Upper lobe of left lung (tissue), 6 donors: Measurements from ENCODE around the gene DOCK4. TPM values are rescaled to one million over a fixed set of nuclear protein-coding genes. Genes with fewer than 3 reads are reported as not detected.

Source experiments
- ATAC-seq, 2 donors: fragments of 200-7000 bp; cut with Tn5 transposase; one replicate each; pipeline ENCODE4 v1.9.1; 2022; ENCODE audit warnings: mild to moderate bottlenecking in 2 of 2, moderate library complexity in 2 of 2; ENCODE audit not compliant: low FRiP score in 2 of 2
- DNase-seq, 2 donors: peaks; one replicate each; pipeline ENCODE4 v3.0.0-alpha.2; 2019 to 2020
- H3K27ac ChIP-seq, 4 donors: fragments of 200-600 bp; sonication (generic); one replicate each; pipeline ENCODE4 v1.5.1; 2016 to 2019
- H3K27me3 ChIP-seq, 4 donors: fragments of 200-600 bp; sonication (generic); one replicate each; pipeline ENCODE4 v1.5.1; 2017 to 2019
- H3K36me3 ChIP-seq, 4 donors: fragments of 200-600 bp; sonication (generic); one replicate each; pipeline ENCODE4 v1.5.1; 2016 to 2019
- H3K4me1 ChIP-seq, 4 donors: fragments of 200-600 bp; sonication (generic); one replicate each; pipeline ENCODE4 v1.5.1; 2018 to 2019
- H3K4me3 ChIP-seq, 4 donors: fragments of 200-600 bp; sonication (generic); one replicate each; pipeline ENCODE4 v1.5.1; 2017 to 2019; ENCODE audit warnings: mild to moderate bottlenecking in 2 of 4, moderate library complexity in 1 of 4
- H3K9me3 ChIP-seq, 4 donors: fragments of 200-600 bp; sonication (generic); one replicate each; pipeline ENCODE4 v1.5.1; 2018 to 2019
- CTCF ChIP-seq, 6 experiments: fragments of 450-650 bp in 4 of 6; fragments of 200-600 bp in 2 of 6; sonication (generic) in 2 of 6; IDR thresholded peaks; one replicate each; pipeline ENCODE4 v1.5.1; 2016 to 2019; ENCODE audit warnings: antibody characterized with exemption in 6 of 6
- EP300 ChIP-seq, 4 donors: sonication (generic); formaldehyde crosslinking; IDR thresholded peaks; one replicate each; pipeline ENCODE4 v1.5.1; 2017; ENCODE audit warnings: antibody characterized with exemption in 4 of 4, control low read depth in 2 of 4
- POLR2A ChIP-seq, 4 donors: fragments of 450-650 bp; IDR thresholded peaks; one replicate each; pipeline ENCODE4 v1.5.1; 2016 to 2017; ENCODE audit warnings: antibody characterized with exemption in 4 of 4, mild to moderate bottlenecking in 2 of 4
- POLR2AphosphoS5 ChIP-seq, 2 donors: sonication (generic); formaldehyde crosslinking; IDR thresholded peaks; one replicate each; pipeline ENCODE4 v1.5.1; 2017; ENCODE audit warnings: antibody characterized with exemption in 2 of 2
- WGBS, 2 donors: methylation state at CpG; one replicate each; pipeline ENCODE4 v1.1.5; 2017 to 2018; 5-methylcytosine and 5-hydroxymethylcytosine counted together
- total RNA-seq, 6 donors: library from RNA; depleted of rRNA in 4 of 6; stranded (reverse); fragments of >200 nt in 4 of 6; gene quantifications; one replicate each; pipeline versions ENCODE4 v1.1.0 to v1.2.1, GENCODE V29; 2016 to 2021
- donor health status: DM: no; HTN: no; CAD: no; lungs with moderate emphysema.
- donor health status: DM: no; HTN: yes; CAD: no; lungs with severe emphysema.

DOCK4 gene
- total RNA-seq, 6 donors from 2014 or later: 53.6 to 166 (median 100) TPM

DNA sequence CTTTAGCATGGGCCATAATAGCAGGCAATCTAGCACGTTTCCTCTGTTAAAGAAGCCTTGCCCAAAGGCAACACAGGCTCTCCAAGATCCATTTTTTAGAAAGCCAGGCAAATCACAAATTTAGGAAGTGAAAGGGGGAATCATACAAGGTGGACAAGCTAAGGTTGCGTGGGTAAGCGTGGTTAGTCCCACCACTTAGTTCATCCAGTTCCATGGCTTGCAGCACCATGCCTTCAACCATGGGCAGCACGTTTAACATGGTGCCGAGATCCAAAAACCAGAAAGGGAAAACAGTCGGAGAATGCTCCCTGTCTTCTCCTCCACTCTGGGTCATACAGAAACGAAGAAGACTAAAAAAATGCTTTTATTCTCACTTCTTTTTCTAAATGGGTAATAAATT is 409.5 kb downstream of the DOCK4 start:
- Histone ChIP-seq H3K4me1 (no peaks in the 10 kb centered on the region), H3K9me3 (peaks cover 30 to 50% (median 38%) of the 10 kb centered on the region in 4 donors), H3K36me3 (peaks cover 0 to 61% (median 3%) of the 10 kb centered on the region in 4 donors), H3K27me3 (no peaks in the 10 kb centered on the region), H3K4me3 (no peak overlapping the region), H3K27ac (no peak overlapping the region)
- DNase-seq (no peak), ATAC-seq (no peak)
- TF ChIP-seq EP300 (IDR thresholded peaks at IDR 0.05): no peak
- TF ChIP-seq POLR2A (IDR thresholded peaks at IDR 0.05): no peak
- WGBS, 2 donors: 86 to 87% methylated on average over 7 of the region's 7 CpGs

- no peaks in the 10 kb centered on the region for H3K27me3 ChIP-seq
- DNase-seq (no peak), ATAC-seq (no peak)
- H3K36me3 ChIP-seq: peaks cover 0 to 37% (median 5%) of the 10 kb centered on the region in 4 donors
- H3K4me1 ChIP-seq: no peaks in the 10 kb centered on the region
- no peak overlapping the region for H3K4me3 ChIP-seq
- peaks cover 0 to 2% (median under 1%) of the 10 kb centered on the region in 4 donors for H3K9me3 ChIP-seq
- no peak for TF ChIP-seq POLR2AphosphoS5 (IDR thresholded peaks at IDR 0.05)
- TF ChIP-seq CTCF (IDR thresholded peaks at IDR 0.05): no peak
- TF ChIP-seq EP300 (IDR thresholded peaks at IDR 0.05): no peak
- TF ChIP-seq POLR2A (IDR thresholded peaks at IDR 0.05): no peak
- no peak overlapping the region for H3K27ac ChIP-seq
These were observed 416.3 kb downstream of the DOCK4 start for GRCh38 chr7:111789870-111790269.

- Histone ChIP-seq H3K36me3 (peaks cover 0 to 31% (median 5%) of the 10 kb centered on the region in 4 donors), H3K9me3 (no peaks in the 10 kb centered on the region), H3K27me3 (no peaks in the 10 kb centered on the region), H3K4me3 (no peak overlapping the region), H3K4me1 (no peaks in the 10 kb centered on the region), H3K27ac (no peak overlapping the region)
- WGBS, 2 donors: 72 to 88% methylated on average over 1 of the region's 1 CpG
- TF ChIP-seq POLR2AphosphoS5 (IDR thresholded peaks at IDR 0.05): no peak
- no peak for TF ChIP-seq CTCF (IDR thresholded peaks at IDR 0.05)
- TF ChIP-seq POLR2A (IDR thresholded peaks at IDR 0.05): no peak
- TF ChIP-seq EP300 (IDR thresholded peaks at IDR 0.05): no peak
- ATAC-seq (no peak), DNase-seq (no peak)
These were observed 417.2 kb downstream of the DOCK4 start for GRCh38 chr7:111789048-111789320.

- no peak for TF ChIP-seq POLR2A (IDR thresholded peaks at IDR 0.05)
- no peak for TF ChIP-seq CTCF (IDR thresholded peaks at IDR 0.05)
- no peak for TF ChIP-seq EP300 (IDR thresholded peaks at IDR 0.05)
- 59 to 72% methylated on average over 9 of the region's 9 CpGs for WGBS, 2 donors
- Histone ChIP-seq H3K4me3 (no peak overlapping the region), H3K27me3 (no peaks in the 10 kb centered on the region), H3K9me3 (no peaks in the 10 kb centered on the region), H3K36me3 (peaks cover 0 to 33% (median 5%) of the 10 kb centered on the region in 4 donors), H3K4me1 (no peaks in the 10 kb centered on the region), H3K27ac (no peak overlapping the region)
- no peak for DNase-seq
- ATAC-seq: peak in 1 of 2 donors; percentile 40
These were observed 417.7 kb downstream of the DOCK4 start for GRCh38 chr7:111788286-111789047.

- DNase-seq: no peak
- no peak for TF ChIP-seq CTCF (IDR thresholded peaks at IDR 0.05)
- no peak for TF ChIP-seq EP300 (IDR thresholded peaks at IDR 0.05)
- no peak for TF ChIP-seq POLR2AphosphoS5 (IDR thresholded peaks at IDR 0.05)
- no peak for TF ChIP-seq POLR2A (IDR thresholded peaks at IDR 0.05)
- H3K36me3 ChIP-seq: peaks cover 0 to 40% (median 5%) of the 10 kb centered on the region in 4 donors
- no peak for ATAC-seq
- 82 to 85% methylated on average over 2 of the region's 2 CpGs for WGBS, 2 donors
- no peak overlapping the region for H3K4me3 ChIP-seq
- no peaks in the 10 kb centered on the region for H3K4me1 ChIP-seq
- H3K9me3 ChIP-seq: no peaks in the 10 kb centered on the region
- no peak overlapping the region for H3K27ac ChIP-seq
- no peaks in the 10 kb centered on the region for H3K27me3 ChIP-seq
These were observed 418.5 kb downstream of the DOCK4 start for GRCh38 chr7:111787741-111788140.
